Measurements from ENCODE around the gene DCDC2C. TPM values are rescaled to one million over a fixed set of nuclear protein-coding genes. Genes with fewer than 3 reads are reported as not detected.

The DCDC2C gene
- total and polyA plus RNA-seq, 7 donors = 0.13 TPM; not detected in 6

DNA sequence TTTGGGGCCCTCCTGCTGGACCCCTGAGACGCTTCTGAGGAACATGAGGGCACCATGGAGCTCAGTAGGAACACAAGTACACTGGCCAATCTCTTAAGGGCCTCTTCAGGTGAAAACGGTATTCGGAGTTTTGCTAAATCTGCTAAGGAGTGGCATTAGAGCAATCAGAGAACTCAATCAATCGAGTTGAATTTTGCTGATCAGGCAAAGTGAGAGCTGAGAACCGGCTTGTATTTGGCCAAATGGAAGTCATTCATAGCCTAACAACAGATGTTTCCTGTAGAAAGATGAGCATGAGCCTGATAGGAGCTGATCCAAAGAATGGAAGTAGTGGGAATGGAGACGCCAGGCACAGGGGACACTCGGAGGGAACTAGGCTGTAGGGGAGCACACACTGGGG is 133.7 kb downstream of the DCDC2C start:
- Histone ChIP-seq H3K27ac (no peak overlapping the region), H3K4me1 (no peaks in the 10 kb centered on the region), H3K27me3 (ENCODE audit: insufficient read depth in 3 of 3, low read length in 2 of 3) (no peaks in the 10 kb centered on the region), H3K9me3 (peaks cover 3% of the 10 kb centered on the region), H3K36me3 (ENCODE audit: insufficient read depth in 1 of 2, low read depth in 1 of 2) (no peaks in the 10 kb centered on the region), H3K4me3 (no peak overlapping the region)
- no peak for TF ChIP-seq CTCF (IDR thresholded peaks at IDR 0.05)
- DNase-seq (no peak), ATAC-seq (no peak)
- intact Hi-C loops (cut with DNase I) = no loop called here
- 76 to 79% (median 78%) methylated on average over 7 of the region's 7 CpGs for WGBS, 3 donors

DNA sequence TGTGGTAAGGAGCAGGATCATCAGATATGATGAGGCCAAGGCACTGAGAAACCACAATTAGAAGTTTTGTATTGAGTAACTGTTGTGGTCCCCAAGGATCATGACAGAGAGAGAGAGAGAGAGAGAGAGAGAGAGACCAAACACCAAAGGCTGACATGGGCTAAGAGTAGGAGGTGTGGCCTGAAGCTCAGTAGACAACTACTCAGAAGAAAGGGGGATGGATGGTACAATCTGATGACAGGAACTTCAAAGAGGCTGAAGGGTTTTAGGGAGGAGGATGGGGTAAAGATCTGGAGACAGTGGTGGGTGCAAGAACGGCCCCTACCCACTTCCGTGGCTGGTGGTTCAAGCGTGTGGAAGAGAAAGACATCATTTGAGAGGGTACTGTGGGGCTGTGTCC is 135.0 kb downstream of the DCDC2C start:
- Histone ChIP-seq H3K4me1 (no peaks in the 10 kb centered on the region), H3K9me3 (peaks cover under 1% of the 10 kb centered on the region), H3K27me3 (ENCODE audit: insufficient read depth in 3 of 3, low read length in 2 of 3) (no peaks in the 10 kb centered on the region), H3K4me3 (no peak overlapping the region), H3K36me3 (ENCODE audit: insufficient read depth in 1 of 2, low read depth in 1 of 2) (no peaks in the 10 kb centered on the region), H3K27ac (no peak overlapping the region)
- DNase-seq (no peak), ATAC-seq (no peak)
- no peak for TF ChIP-seq CTCF (IDR thresholded peaks at IDR 0.05)
- intact Hi-C loops (cut with DNase I) = no loop called here
- 90 to 93% (median 92%) methylated on average over 3 of the region's 3 CpGs for WGBS, 3 donors

- 10 to 15% (median 11%) methylated on average over 8 of the region's 8 CpGs for WGBS, 3 donors
- Histone ChIP-seq H3K27me3 (ENCODE audit: insufficient read depth in 3 of 3, low read length in 2 of 3) (no peaks in the 10 kb centered on the region), H3K4me3 (no peak overlapping the region), H3K4me1 (no peaks in the 10 kb centered on the region), H3K36me3 (ENCODE audit: insufficient read depth in 1 of 2, low read depth in 1 of 2) (no peaks in the 10 kb centered on the region), H3K9me3 (no peaks in the 10 kb centered on the region), H3K27ac (no peak overlapping the region)
- no peak for TF ChIP-seq CTCF (IDR thresholded peaks at IDR 0.05)
- intact Hi-C loops (cut with DNase I) = no loop called here
- no peak for DNase-seq
- no peak for ATAC-seq
Measured at GRCh38 chr2:3839476-3839875, 136.1 kb downstream of the DCDC2C start.

DNA sequence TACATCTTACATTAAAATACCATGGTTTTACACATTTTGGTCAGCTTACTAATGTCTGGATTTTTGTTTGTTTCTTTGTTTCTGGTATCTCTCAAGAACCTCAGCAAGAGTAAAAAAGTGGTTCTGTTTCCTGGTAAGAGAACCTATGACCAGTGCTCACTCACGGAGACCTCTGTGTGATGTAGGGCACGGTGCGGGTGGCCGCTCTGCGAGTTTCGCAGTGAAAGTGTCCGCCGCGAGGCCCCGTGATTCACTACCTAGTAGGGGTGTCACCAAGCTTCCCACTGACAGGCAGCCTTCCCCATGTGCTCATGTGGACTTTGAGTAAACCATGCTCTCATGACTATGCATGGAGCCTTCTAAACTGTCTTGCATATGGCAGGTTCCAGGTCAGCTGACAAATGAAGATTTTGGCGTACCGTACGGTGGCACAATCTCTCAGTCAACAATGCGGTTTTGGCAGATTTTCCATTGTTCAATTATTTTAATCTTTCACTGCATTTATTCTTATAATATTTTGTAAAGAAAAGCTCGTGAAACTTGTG is 137.3 kb downstream of the DCDC2C start:
- no peaks in the 10 kb centered on the region for H3K4me1 ChIP-seq
- H3K36me3 ChIP-seq (ENCODE audit: insufficient read depth in 1 of 2, low read depth in 1 of 2) = no peaks in the 10 kb centered on the region
- 95 to 96% (median 96%) methylated on average over 15 of the region's 15 CpGs for WGBS, 3 donors
- H3K27me3 ChIP-seq (ENCODE audit: insufficient read depth in 3 of 3, low read length in 2 of 3) = no peaks in the 10 kb centered on the region
- no peak overlapping the region for H3K27ac ChIP-seq
- DNase-seq (no peak), ATAC-seq (no peak)
- no peaks in the 10 kb centered on the region for H3K9me3 ChIP-seq
- TF ChIP-seq CTCF (IDR thresholded peaks at IDR 0.05) = no peak
- intact Hi-C loops (cut with DNase I) = no loop called here
- no peak overlapping the region for H3K4me3 ChIP-seq

DNA sequence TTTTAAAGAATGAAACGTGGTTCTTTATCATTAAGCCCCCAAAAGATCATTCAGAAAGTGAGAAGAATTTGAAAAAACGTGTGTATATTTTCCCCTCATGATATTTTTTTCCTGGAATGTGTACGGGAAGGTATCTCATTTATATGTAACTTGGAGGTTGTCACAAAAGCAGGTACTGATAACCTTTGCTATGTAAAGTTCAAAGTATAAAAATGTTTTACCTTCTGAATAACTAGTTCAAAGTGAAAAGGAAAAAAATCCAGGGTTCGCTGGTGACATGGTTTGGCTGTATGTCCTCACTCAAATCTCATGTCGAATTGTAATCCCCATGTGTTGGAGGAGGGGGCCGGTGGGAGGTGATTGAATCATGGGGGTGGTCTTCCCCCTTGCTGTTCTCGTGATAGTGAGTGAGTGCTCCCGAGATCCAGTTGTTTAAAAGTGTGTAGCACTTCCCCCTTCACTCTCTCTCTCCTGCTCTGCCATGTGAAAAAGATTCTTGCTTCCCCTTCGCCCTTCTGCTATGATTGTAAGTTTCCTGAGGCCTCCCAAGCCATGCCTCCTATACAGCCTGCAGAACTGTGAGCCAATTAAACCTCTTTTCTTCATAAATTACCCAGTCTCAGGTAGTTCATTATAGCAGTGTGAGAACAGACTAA is 144.2 kb downstream of the DCDC2C start:
- ATAC-seq (no peak), DNase-seq (no peak)
- intact Hi-C loops (cut with DNase I) = no loop called here
- Histone ChIP-seq H3K36me3 (ENCODE audit: insufficient read depth in 1 of 2, low read depth in 1 of 2) (no peaks in the 10 kb centered on the region), H3K27ac (no peak overlapping the region), H3K4me1 (no peaks in the 10 kb centered on the region), H3K9me3 (no peaks in the 10 kb centered on the region), H3K4me3 (no peak overlapping the region), H3K27me3 (ENCODE audit: insufficient read depth in 3 of 3, low read length in 2 of 3) (no peaks in the 10 kb centered on the region)
- WGBS, 3 donors = 64 to 73% (median 69%) methylated on average over 9 of the region's 9 CpGs
- no peak for TF ChIP-seq CTCF (IDR thresholded peaks at IDR 0.05)

Measured in psoas muscle (tissue), 8 donors.